GM12874 (cell line): ENCODE data around the gene CWC25.

Experiments
- TF ChIP-seq, protein P1 (sequence below): IDR thresholded peaks from 2 replicates; pipeline ENCODE4 v1.5.1; 2011; ENCODE audit warnings: low read depth, mild to moderate bottlenecking, control low read depth, low read length, moderate library complexity; ENCODE audit not compliant: insufficient read depth

CWC25 gene

DNA sequence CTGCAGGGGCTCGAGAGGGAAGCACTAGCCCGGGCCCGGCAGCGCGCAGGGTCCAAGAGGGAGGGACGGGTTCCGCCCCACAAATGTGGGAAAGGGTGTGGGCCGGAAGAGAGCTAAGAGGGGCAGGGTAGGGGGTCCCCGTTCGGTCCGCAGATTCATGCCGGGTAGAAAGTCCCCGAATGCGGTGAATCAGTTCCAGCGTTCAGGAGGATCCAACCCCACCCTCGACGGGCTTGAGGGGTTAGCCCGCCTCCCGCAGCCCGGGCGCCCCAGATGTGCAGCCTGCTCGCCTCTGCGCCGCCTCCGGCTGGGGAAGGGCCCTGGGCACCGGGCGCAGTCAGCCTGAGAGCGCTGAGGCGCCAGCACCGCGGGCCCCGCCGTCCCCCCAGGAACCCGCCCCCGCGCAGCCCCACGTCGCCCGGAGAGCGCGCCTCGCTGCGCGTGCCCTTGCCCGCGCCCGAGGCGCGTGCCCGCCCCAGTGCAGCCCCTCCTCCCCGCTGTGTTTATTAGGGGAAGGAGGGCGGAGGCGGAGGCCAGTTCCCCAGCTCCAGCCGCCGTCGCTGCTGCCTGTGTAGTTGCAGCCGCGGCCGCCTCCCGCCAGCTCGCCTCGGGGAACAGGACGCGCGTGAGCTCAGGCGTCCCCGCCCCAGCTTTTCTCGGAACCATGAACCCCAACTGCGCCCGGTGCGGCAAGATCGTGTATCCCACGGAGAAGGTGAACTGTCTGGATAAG lies 44.6 kb upstream of the CWC25 start, which contains the start of gene LASP1:
Gene LASP1, plus strand, starts transcription at position 533 of the 733 bp plus-strand sequence. Its CDS starts 132 bp downstream, at position 665.
- TF ChIP-seq, protein P1, sequence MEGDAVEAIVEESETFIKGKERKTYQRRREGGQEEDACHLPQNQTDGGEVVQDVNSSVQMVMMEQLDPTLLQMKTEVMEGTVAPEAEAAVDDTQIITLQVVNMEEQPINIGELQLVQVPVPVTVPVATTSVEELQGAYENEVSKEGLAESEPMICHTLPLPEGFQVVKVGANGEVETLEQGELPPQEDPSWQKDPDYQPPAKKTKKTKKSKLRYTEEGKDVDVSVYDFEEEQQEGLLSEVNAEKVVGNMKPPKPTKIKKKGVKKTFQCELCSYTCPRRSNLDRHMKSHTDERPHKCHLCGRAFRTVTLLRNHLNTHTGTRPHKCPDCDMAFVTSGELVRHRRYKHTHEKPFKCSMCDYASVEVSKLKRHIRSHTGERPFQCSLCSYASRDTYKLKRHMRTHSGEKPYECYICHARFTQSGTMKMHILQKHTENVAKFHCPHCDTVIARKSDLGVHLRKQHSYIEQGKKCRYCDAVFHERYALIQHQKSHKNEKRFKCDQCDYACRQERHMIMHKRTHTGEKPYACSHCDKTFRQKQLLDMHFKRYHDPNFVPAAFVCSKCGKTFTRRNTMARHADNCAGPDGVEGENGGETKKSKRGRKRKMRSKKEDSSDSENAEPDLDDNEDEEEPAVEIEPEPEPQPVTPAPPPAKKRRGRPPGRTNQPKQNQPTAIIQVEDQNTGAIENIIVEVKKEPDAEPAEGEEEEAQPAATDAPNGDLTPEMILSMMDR, result no peak

DNA sequence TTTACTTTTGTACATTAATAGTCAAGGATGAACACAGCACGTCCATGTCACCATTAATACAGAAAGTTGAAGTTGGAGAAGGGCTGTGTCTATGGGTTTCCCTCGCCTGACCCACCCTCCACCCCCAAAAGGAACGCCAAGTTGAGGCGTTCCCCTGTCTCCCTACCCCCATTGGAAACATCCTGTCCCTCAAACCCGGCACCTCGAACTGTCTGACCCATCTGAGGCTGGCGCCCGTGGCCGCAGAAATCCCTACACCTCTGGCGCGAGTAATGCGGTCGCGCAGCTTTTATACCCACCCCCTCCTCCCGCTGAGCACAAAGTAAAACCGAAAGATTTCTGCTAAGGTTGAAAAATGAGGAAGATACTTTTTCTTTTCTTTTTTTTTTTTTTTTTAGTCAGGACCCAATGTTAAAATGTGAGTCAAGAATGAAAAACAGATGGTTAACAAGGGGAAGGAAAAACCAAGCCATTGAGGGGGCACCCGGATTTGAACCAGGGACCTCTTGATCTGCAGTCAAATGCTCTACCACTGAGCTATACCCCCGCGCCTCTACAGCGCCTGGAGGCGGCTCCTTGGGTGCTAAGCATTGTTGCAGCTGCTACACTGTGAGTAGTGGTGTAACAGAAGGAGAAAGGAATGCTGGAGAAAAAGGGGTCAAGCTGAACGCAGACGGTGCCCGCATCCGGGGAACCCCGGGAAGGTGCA lies 43.9 kb upstream of the CWC25 start:
- TF ChIP-seq, protein P1, result 0 out of 2 replicates have a peak, but pooled peaks have one; percentile 26

DNA sequence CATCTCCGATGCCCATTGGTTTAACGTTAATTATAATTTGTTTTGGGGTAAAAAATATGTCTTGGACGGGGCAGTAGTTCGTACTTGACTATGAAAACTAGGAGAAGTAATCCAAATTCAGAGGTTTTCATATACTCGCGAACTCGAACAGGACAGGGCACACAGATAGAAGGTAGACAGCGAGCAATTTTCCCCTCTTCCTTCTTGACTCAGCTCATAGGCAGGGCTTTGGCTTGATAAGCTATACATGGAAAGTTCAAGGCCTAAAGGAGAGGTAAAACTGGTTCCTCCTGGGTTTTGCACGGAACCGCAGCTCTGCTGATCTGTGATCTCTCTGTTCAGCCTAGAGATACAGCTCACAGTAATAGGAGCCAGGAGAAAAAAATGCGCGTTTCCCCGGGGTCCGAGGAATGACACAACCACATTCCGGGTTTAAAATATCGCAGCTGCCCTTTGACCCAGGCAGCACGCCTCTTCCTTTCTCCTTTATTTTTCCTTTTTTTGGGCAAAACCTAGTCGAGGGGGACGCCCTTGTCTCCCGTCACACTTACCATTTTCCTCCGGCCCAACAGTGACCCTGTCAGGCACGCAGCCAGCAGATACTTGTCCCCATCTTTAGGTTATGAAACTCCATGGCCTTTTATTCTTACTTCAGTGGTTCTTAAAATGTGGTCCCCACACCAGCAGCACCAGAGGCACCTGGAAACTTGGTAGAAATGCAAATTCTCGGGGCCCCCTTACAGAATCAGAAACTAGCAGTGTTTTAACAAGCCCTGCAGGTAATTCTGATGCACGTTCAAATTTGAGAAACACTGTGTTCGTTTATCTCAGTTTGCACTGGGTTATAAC lies 43.1 kb upstream of the CWC25 start:
- TF ChIP-seq, protein P1, result no peak

DNA sequence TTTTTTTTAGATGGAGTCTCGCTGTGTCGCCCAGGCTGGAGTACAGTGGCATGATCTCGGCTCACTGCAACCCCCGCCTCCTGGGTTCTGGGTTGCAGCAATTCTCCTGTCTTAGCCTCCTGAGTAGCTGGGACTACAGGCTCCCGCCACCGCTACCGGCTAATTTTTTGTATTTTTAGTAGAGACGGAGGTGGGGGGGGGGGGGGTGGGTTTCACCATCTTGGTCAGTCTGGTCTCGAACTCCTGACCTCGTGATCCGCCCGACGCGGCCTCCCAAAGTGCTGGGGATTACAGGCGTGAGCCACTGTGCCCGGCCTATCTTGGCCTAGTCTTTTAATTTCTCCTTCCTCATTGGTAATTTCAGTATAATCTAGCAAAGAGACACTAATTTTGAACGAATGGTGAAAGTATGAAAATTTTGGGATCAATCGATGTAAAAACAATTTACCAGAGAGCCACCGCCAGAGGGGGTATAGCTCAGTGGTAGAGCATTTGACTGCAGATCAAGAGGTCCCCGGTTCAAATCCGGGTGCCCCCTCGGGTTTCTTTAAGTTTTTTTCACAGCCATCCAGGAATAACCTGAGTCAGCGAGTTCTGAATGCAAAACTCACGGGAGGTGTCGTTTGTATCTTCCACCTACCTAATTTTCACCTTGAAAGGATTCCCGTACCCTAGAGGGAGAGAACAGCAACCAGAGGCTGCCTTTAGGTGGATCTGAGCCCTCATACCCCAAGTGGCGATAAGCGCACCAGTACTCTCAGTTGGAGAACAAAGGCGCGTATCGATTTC lies 42.3 kb upstream of the CWC25 start:
- TF ChIP-seq, protein P1, result 0 out of 2 replicates have a peak, but pooled peaks have one; percentile 1

DNA sequence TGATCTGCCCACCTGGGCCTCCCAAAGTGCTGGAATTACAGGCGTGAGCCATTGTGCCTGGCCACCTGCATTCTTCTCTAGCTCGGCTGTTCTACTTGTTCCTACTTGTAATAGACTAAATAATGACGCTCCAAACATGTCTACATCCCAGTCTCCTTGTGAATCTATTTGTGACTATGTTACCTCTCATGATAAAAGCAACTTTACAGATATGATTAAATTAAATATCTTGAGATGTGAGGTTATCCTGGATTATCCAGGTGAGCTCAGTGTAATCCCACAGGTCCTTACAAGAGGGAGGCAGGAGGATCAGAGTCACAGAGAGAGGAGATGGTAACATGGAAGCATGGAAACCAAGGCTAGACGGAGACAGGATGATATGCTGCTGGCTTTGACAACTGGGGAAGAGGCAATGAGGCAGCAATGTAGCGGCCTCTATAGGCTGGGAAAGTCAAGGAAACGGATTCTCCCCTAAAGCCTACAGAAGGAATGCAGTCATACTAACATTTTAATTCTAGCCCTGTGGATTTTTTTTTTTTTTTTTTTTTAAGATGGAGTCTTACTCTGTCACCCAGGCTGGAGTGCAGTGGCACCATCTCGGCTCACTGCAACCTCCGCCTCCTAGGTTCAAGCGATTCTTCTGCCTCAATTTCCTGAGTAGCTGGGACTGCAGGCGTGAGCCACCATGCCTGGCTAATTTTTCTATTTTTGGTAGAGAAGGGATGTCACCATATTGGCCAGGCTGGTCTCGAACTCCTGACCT lies 39.7 kb upstream of the CWC25 start:
- TF ChIP-seq, protein P1, result no peak

DNA sequence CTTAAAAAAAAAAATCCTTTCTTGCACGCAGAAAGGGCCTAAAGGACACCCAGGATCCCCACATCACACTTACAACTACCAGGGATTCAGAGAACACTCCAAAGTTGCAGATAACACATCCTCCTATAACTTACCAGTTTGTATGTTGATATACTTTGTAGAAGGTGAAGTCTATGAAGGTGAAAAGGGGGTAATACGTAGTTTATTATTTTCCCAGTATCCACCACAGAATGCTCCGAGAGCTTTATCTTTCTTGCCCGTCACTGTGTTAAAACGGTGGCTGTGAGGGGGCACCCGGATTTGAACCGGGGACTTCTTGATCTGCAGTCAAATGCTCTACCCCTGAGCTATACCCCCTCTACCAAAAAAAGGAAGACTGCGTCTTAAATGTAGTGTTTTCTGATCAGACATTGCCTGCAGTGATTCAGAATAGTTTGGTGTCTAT lies 36.3 kb upstream of the CWC25 start:
- TF ChIP-seq, protein P1, result no peak
